A549 (cell line): ENCODE measurements around the gene MMP10. TPM values are rescaled to one million over a fixed set of nuclear protein-coding genes. Genes with fewer than 3 reads are reported as not detected.

Source experiments
- ATAC-seq, 2 experiments: fragments of 200-7000 bp in 1 of 2; fragments of >200 bp in 1 of 2; cut with Nextera tagmentation in 1 of 2; cut with Tn5 transposase in 1 of 2; 3 replicates each; pipeline versions ENCODE4 v1.8.0 to v1.9.1; 2018 to 2020; ENCODE audit warnings: mild to moderate bottlenecking in 1 of 2, moderate library complexity in 1 of 2
- CTCF ChIA-PET: fragments of 300-600 bp; sonication (Branson Sonifier 250); formaldehyde crosslinking; extraction: SDS; loops from one replicate; lab custom pipeline; 2021; ENCODE audit warnings: antibody characterized with exemption, inconsistent platforms; lab: Yijun Ruan, JAX
- POLR2A ChIA-PET: fragments of 350-600 bp; formaldehyde crosslinking; extraction: SDS; loops from one replicate; lab custom pipeline; 2021; ENCODE audit warnings: antibody characterized with exemption, inconsistent platforms; lab: Yijun Ruan, JAX
- DNase-seq, 2 experiments: peaks; one replicate each; pipeline versions ENCODE4 v3.0.0 to v3.0.0-alpha.2; 2011 to 2016; ENCODE audit warnings: low read depth in 1 of 2, low spot score in 1 of 2
- FAIRE-seq: peaks from 2 replicates; lab custom pipeline; 2011; peaks lifted over from hg19 to GRCh38; lab: Jason Lieb, UNC
- H3K27ac ChIP-seq, 2 experiments: fragments of >200 bp; sonication (Bioruptor Twin); formaldehyde crosslinking; 3 replicates each; pipeline ENCODE4 v1.5.1; 2016 to 2017
- H3K4me1 ChIP-seq: fragments of >200 bp; sonication (Bioruptor Twin); formaldehyde crosslinking; 3 replicates; pipeline ENCODE4 v1.6.1; 2016
- H3K4me2 ChIP-seq: fragments of >200 bp; sonication (Bioruptor Twin); formaldehyde crosslinking; 3 replicates; pipeline ENCODE4 v1.6.1; 2016
- H3K4me3 ChIP-seq: fragments of >200 bp; sonication (Bioruptor Twin); formaldehyde crosslinking; 3 replicates; pipeline ENCODE4 v1.5.1; 2016
- H3K9me3 ChIP-seq: fragments of >200 bp; sonication (Bioruptor Twin); formaldehyde crosslinking; 3 replicates; pipeline ENCODE4 v1.6.1; 2016
- BHLHE40 ChIP-seq: IDR thresholded peaks from 2 replicates; pipeline ENCODE4 v1.6.1; 2012; ENCODE audit warnings: low read depth, low read length, inconsistent platforms
- CBX8 ChIP-seq: fragments of 200-600 bp; sonication (generic); IDR thresholded peaks from 2 replicates; pipeline ENCODE4 v1.6.1; 2016
- CEBPB ChIP-seq, 2 experiments: fragments of >200 bp in 1 of 2; sonication (Bioruptor Twin) in 1 of 2; formaldehyde crosslinking in 1 of 2; IDR thresholded peaks; 2 replicates each; pipeline ENCODE4 v1.6.1; 2012 to 2016
- CHD4 ChIP-seq: fragments of 200-600 bp; sonication (generic); IDR thresholded peaks from 2 replicates; pipeline ENCODE4 v1.6.1; 2016; ENCODE audit warnings: antibody characterized with exemption, mild to moderate bottlenecking, borderline replicate concordance
- EP300 ChIP-seq, 2 experiments: fragments of >200 bp; sonication (Bioruptor Twin); formaldehyde crosslinking; IDR thresholded peaks; 2 replicates in 1 of 2; 3 replicates in 1 of 2; pipeline ENCODE4 v1.6.1; 2016 to 2017
- ESRRA ChIP-seq: fragments of 150-350 bp; IDR thresholded peaks from 2 replicates; pipeline ENCODE4 v1.6.1; 2014; ENCODE audit warnings: mild to moderate bottlenecking, low read length, borderline replicate concordance
- FOSL2 ChIP-seq, 2 experiments: fragments of 450-650 bp in 1 of 2; fragments of >200 bp in 1 of 2; sonication (Bioruptor Twin) in 1 of 2; formaldehyde crosslinking; IDR thresholded peaks; 2 replicates each; pipeline versions ENCODE4 v1.5.0 to v1.6.1; 2016 to 2020; ENCODE audit warnings: mild to moderate bottlenecking in 1 of 2, moderate library complexity in 1 of 2
- HDAC2 ChIP-seq: fragments of 200-600 bp; sonication (generic); IDR thresholded peaks from 2 replicates; pipeline ENCODE4 v1.6.1; 2016
- HOXB13 ChIP-seq: fragments of 250-450 bp; sonication (Bioruptor Pico); IDR thresholded peaks from 2 replicates; pipeline ENCODE4 v1.5.0; 2020; ENCODE audit warnings: low read depth, mild to moderate bottlenecking, moderate library complexity
- KDM5A ChIP-seq: fragments of 200-600 bp; sonication (generic); IDR thresholded peaks from 2 replicates; pipeline ENCODE4 v1.6.1; 2016; ENCODE audit warnings: antibody characterized with exemption, mild to moderate bottlenecking
- MAZ ChIP-seq: fragments of 150-350 bp; IDR thresholded peaks from 2 replicates; pipeline ENCODE4 v1.6.1; 2014; ENCODE audit warnings: antibody characterized with exemption, low read depth, low read length, borderline replicate concordance
- NR3C1 ChIP-seq: fragments of >200 bp; sonication (Bioruptor Twin); formaldehyde crosslinking; IDR thresholded peaks from 3 replicates; pipeline ENCODE4 v1.6.1; 2017
- POLR2AphosphoS2 ChIP-seq: conservative IDR thresholded peaks from 2 replicates; pipeline ENCODE4 v1.6.1; 2012; ENCODE audit warnings: low read length, improper control_type of control experiment, inconsistent platforms
- TP53 ChIP-seq: fragments of 250-450 bp; sonication (Bioruptor Pico); IDR thresholded peaks from 2 replicates; pipeline ENCODE4 v1.5.0; 2021; ENCODE audit warnings: mild to moderate bottlenecking, moderate library complexity
- ZC3H11A ChIP-seq: fragments of 450-650 bp; IDR thresholded peaks from 2 replicates; pipeline ENCODE4 v1.6.1; 2014; ENCODE audit warnings: antibody characterized with exemption, mild to moderate bottlenecking
- ZSCAN20 ChIP-seq: fragments of 250-450 bp; sonication (Bioruptor Pico); IDR thresholded peaks from 2 replicates; pipeline ENCODE4 v1.8.0; 2022; ENCODE audit warnings: mild to moderate bottlenecking, moderate library complexity
- WGBS: methylation state at CpG from one replicate; pipeline ENCODE4 v1.1.6; 2017; ENCODE audit errors: missing lambda C conversion rate; 5-methylcytosine and 5-hydroxymethylcytosine counted together
- polyA plus RNA-seq, 4 experiments: library from polyadenylated mRNA; depleted of rRNA in 3 of 4; stranded (reverse); fragments of >200 nt; fragmentation: RNase III in 1 of 4; extraction: RNeasy Plus Mini Kit Qiagen cat#74134 plus additional on column Dnase treatment in 1 of 4; gene quantifications; 2 replicates in 3 of 4; 3 replicates in 1 of 4; pipeline ENCODE4 v1.2.3, GENCODE V29; 2011 to 2017
- TF ChIP-seq, protein P1 (sequence below): fragments of 450-650 bp; IDR thresholded peaks from 2 replicates; pipeline ENCODE4 v1.6.1; 2014; ENCODE audit warnings: antibody characterized with exemption
- TF ChIP-seq, protein P2 (sequence below): fragments of >200 bp; sonication (Bioruptor Twin); formaldehyde crosslinking; IDR thresholded peaks from 3 replicates; pipeline ENCODE4 v1.6.1; 2016
- TF ChIP-seq, protein P3 (sequence below): IDR thresholded peaks from 2 replicates; pipeline ENCODE4 v1.6.1; 2012; ENCODE audit warnings: low read depth, borderline replicate concordance
- TF ChIP-seq, protein P4 (sequence below): fragments of >200 bp; sonication (Bioruptor Twin); formaldehyde crosslinking; IDR thresholded peaks from 3 replicates; pipeline ENCODE4 v1.5.1; 2016
- TF ChIP-seq, protein P5 (sequence below): fragments of 150-350 bp; IDR thresholded peaks from 2 replicates; pipeline ENCODE4 v1.6.1; 2014; ENCODE audit warnings: low read depth, mild to moderate bottlenecking, low read length
- TF ChIP-seq, protein P6 (sequence below): fragments of 250-450 bp; sonication (Bioruptor Pico); IDR thresholded peaks from 2 replicates; pipeline ENCODE4 v1.5.0; 2020; ENCODE audit warnings: low read depth, mild to moderate bottlenecking, moderate library complexity

Gene MMP10
- polyA plus RNA-seq, 2 of the 4 experiments (the other 2 are of a cell fraction): 0.13 to 1.5 TPM

DNA sequence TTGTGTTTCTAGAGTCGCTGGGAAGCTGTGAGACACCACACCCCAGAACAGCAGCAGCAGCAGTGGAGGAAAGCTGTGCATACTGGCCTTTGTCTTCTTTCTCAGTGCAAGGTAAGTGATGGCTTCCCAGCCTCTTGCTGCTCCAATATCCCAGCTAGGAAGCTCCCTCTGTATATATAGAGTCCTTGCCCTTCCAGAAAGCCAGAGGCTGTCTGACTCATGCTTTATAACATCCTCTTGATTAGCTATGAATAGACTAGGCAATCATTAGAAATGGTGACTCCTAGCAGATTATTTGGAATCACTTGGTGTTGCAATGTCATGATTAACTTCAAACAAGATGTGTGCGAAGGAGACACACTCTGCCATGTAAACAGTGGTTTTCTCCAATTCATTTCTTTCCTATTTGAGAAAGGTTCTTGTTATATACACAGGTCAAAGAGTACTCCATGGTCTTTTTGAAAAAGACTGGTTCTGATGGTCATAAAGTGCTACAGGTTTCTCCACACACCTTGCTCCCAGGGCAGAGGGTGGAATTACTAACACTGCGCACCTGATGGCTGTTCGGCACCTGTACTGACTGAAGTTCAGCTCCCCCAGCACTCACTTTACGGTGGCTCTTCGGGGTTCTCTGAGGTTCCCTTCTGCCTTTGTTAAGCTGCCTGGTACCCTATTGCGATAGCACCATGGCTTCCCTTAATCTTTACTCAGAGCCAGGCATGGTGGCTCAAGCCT, 17.8 kb upstream of the MMP10 start, which contains the start of gene MMP1:
Gene MMP1 (minus strand): TSS at position 149 of the 735 bp plus-strand sequence. CDS start 68 bp downstream, at position 81.
- H3K4me3 ChIP-seq: no peak within 1 kb of the TSS
- CTCF ChIA-PET: interaction anchor here (0.5 kb wide), 1 partner anchor 38 kb away, joined by 3 read pairs; no protein-coding TSS in a partner anchor
- WGBS: 68% methylated on average over 6 of the region's 7 CpGs
- H3K27ac ChIP-seq: no peak within 1 kb of the TSS
- ATAC-seq (no peak), DNase-seq (no peak), FAIRE-seq (no peak)
- H3K4me2 ChIP-seq: no peak within 1 kb of the TSS
- H3K4me1 ChIP-seq: no peaks in the 10 kb centered on the region
- POLR2A ChIA-PET: no interaction called here
- H3K9me3 ChIP-seq: no peaks in the 10 kb centered on the region
- TF ChIP-seq, protein P1, sequence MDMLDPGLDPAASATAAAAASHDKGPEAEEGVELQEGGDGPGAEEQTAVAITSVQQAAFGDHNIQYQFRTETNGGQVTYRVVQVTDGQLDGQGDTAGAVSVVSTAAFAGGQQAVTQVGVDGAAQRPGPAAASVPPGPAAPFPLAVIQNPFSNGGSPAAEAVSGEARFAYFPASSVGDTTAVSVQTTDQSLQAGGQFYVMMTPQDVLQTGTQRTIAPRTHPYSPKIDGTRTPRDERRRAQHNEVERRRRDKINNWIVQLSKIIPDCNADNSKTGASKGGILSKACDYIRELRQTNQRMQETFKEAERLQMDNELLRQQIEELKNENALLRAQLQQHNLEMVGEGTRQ: no peak
- TF ChIP-seq, protein P2, sequence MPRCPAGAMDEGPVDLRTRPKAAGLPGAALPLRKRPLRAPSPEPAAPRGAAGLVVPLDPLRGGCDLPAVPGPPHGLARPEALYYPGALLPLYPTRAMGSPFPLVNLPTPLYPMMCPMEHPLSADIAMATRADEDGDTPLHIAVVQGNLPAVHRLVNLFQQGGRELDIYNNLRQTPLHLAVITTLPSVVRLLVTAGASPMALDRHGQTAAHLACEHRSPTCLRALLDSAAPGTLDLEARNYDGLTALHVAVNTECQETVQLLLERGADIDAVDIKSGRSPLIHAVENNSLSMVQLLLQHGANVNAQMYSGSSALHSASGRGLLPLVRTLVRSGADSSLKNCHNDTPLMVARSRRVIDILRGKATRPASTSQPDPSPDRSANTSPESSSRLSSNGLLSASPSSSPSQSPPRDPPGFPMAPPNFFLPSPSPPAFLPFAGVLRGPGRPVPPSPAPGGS: no peak
- TF ChIP-seq FOSL2 (IDR thresholded peaks at IDR 0.05) (no peak), FOSL2 (CRISPR knock-in tag; IDR thresholded peaks at IDR 0.05) (no peak), CBX8 (no peak), POLR2AphosphoS2 (no peak), ZC3H11A (no peak), MAZ (no peak), CHD4 (no peak), BHLHE40 (no peak)
- TF ChIP-seq, protein P3, sequence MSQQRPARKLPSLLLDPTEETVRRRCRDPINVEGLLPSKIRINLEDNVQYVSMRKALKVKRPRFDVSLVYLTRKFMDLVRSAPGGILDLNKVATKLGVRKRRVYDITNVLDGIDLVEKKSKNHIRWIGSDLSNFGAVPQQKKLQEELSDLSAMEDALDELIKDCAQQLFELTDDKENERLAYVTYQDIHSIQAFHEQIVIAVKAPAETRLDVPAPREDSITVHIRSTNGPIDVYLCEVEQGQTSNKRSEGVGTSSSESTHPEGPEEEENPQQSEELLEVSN: no peak

DNA sequence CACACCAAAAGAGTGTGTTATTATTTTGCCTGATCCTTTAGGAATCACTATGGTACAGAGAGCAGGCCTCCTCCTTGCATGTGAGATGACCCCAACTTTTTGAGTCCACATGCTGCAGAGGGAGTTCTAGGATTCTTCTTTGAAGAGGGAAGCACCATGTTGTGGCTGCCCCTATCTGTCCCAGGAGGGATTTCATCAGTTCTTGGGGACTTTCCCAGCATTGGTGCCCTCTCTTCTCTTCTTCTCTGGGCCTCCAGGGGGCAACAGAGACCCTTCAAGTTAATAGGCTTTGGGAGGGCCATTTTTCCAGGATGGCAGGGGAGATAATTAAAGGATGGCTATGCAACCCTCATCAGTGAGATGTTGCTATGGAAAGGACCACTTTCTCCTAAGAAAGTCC, 14.0 kb upstream of the MMP10 start:
- Histone ChIP-seq H3K4me3 (no peak overlapping the region), H3K27ac (no peak overlapping the region), H3K4me1 (no peaks in the 10 kb centered on the region), H3K4me2 (no peak overlapping the region)
- ATAC-seq (peak; percentile 64 to 92; a peak in 5 of 6 replicates), DNase-seq (peak; percentile 21 to 47), FAIRE-seq (no peak)
- ChIA-PET CTCF (interaction anchor here (1.0 kb wide), 1 partner anchor 11 kb away, joined by 4 read pairs; no protein-coding TSS in a partner anchor), POLR2A (no interaction called here)
- TF ChIP-seq EP300 (IDR thresholded peaks at IDR 0.05): no peak
- TF ChIP-seq, protein P4, sequence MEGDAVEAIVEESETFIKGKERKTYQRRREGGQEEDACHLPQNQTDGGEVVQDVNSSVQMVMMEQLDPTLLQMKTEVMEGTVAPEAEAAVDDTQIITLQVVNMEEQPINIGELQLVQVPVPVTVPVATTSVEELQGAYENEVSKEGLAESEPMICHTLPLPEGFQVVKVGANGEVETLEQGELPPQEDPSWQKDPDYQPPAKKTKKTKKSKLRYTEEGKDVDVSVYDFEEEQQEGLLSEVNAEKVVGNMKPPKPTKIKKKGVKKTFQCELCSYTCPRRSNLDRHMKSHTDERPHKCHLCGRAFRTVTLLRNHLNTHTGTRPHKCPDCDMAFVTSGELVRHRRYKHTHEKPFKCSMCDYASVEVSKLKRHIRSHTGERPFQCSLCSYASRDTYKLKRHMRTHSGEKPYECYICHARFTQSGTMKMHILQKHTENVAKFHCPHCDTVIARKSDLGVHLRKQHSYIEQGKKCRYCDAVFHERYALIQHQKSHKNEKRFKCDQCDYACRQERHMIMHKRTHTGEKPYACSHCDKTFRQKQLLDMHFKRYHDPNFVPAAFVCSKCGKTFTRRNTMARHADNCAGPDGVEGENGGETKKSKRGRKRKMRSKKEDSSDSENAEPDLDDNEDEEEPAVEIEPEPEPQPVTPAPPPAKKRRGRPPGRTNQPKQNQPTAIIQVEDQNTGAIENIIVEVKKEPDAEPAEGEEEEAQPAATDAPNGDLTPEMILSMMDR: peak; percentile 14; the same call in 1 of the 3 replicates
- TF ChIP-seq, all 56 proteins: peak for 1
- H3K9me3 ChIP-seq: no peaks in the 10 kb centered on the region

DNA sequence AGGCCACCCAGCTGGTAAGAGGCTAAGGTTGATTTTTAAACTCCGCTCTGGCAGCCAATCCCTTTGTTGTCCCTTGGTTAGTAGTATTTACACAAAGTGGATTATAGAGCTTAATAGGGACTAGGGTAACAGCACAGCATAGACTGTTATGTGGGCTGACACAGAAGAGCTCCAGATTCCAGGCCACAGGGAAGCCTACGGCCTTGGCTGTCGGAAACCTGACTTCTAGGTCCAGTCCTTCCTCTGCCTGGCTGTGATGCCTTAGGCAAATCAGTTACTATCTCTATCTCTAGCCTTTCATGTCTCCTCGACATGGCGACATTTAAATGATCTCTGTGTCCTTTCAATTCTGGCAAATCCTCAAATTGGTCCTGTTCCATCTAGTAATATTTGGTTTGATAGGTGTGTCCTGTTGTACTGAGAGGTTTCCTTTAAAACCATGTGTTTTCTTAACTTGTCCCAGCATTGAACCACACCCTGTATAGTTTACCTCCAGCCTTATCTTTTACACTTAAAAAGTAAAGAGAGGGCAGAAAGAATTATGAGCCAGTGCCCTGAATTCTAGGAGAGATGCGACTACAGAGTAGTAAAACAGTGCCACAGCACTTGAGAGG, 13.4 kb upstream of the MMP10 start:
- no peak for TF ChIP-seq TP53
- TF ChIP-seq, protein P5, sequence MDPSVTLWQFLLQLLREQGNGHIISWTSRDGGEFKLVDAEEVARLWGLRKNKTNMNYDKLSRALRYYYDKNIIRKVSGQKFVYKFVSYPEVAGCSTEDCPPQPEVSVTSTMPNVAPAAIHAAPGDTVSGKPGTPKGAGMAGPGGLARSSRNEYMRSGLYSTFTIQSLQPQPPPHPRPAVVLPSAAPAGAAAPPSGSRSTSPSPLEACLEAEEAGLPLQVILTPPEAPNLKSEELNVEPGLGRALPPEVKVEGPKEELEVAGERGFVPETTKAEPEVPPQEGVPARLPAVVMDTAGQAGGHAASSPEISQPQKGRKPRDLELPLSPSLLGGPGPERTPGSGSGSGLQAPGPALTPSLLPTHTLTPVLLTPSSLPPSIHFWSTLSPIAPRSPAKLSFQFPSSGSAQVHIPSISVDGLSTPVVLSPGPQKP: no peak
- no peak for TF ChIP-seq CEBPB (IDR thresholded peaks at IDR 0.05)
- no peak for TF ChIP-seq POLR2AphosphoS2
- no peak for TF ChIP-seq NR3C1
- no peak for TF ChIP-seq HDAC2
- TF ChIP-seq, protein P6, sequence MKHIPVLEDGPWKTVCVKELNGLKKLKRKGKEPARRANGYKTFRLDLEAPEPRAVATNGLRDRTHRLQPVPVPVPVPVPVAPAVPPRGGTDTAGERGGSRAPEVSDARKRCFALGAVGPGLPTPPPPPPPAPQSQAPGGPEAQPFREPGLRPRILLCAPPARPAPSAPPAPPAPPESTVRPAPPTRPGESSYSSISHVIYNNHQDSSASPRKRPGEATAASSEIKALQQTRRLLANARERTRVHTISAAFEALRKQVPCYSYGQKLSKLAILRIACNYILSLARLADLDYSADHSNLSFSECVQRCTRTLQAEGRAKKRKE (CRISPR knock-in tag): no peak
- TF ChIP-seq ZSCAN20 (CRISPR knock-in tag): no peak
- no peak for TF ChIP-seq ESRRA
- TF ChIP-seq HOXB13 (CRISPR knock-in tag): no peak
- no peak for TF ChIP-seq KDM5A
- TF ChIP-seq, protein P4: no peak
- Histone ChIP-seq H3K4me1 (no peaks in the 10 kb centered on the region), H3K4me3 (no peak overlapping the region), H3K9me3 (no peaks in the 10 kb centered on the region), H3K4me2 (no peak overlapping the region), H3K27ac (no peak overlapping the region)
- ChIA-PET CTCF (interaction anchor here (0.5 to 2.1 kb wide), 2 partner anchors 11 to 116 kb away, joined by 5 to 6 read pairs; no protein-coding TSS in a partner anchor), POLR2A (no interaction called here)
- FAIRE-seq (no peak), ATAC-seq (no peak), DNase-seq (no peak)
- 78% methylated on average over 6 of the region's 6 CpGs for WGBS
